ENCODE data around the gene GSK3B. TPM values are rescaled to one million over a fixed set of nuclear protein-coding genes. Genes with fewer than 3 reads are reported as not detected.
A peak's percentile ranks its signal among the peaks of the same experiment; 100 is the strongest.

The GSK3B gene
- total and polyA plus RNA-seq, 12 donors = 7.5 to 57.1 (median 46.1) TPM

GRCh38 chr3:119858957-119859356 is 235.3 kb downstream of the GSK3B start:
- H3K4me3 ChIP-seq = no peak overlapping the region
- intact Hi-C loops (cut with DNase I) = no loop called here
- peaks cover 0 to 67% (median 28%) of the 10 kb centered on the region in 9 donors for H3K36me3 ChIP-seq
- peaks cover 0 to 21% (median 0%) of the 10 kb centered on the region in 11 donors for H3K9me3 ChIP-seq
- no peak for TF ChIP-seq CTCF (IDR thresholded peaks at IDR 0.05)
- DNase-seq (no peak), ATAC-seq (no peak)
- H3K27ac ChIP-seq = no peak overlapping the region
- WGBS, 2 donors = 94 to 95% methylated on average over 2 of the region's 2 CpGs
- H3K27me3 ChIP-seq = no peaks in the 10 kb centered on the region
- peaks cover 0 to 13% (median 4%) of the 10 kb centered on the region in 9 donors for H3K4me1 ChIP-seq

- DNase-seq (no peak), ATAC-seq (no peak)
- no peak overlapping the region for H3K4me3 ChIP-seq
- peaks cover 0 to 52% (median 14%) of the 10 kb centered on the region in 9 donors for H3K36me3 ChIP-seq
- H3K27ac ChIP-seq = no peak overlapping the region
- intact Hi-C loops (cut with DNase I) = no loop called here
- no peak for TF ChIP-seq CTCF (IDR thresholded peaks at IDR 0.05)
- H3K9me3 ChIP-seq = peaks cover 0 to 21% (median 0%) of the 10 kb centered on the region in 11 donors
- WGBS, 2 donors = 95% methylated on average over 3 of the region's 3 CpGs
- H3K27me3 ChIP-seq = no peaks in the 10 kb centered on the region
- peaks cover 0 to 13% (median 4%) of the 10 kb centered on the region in 9 donors for H3K4me1 ChIP-seq
Observed at GRCh38 chr3:119856695-119857094, 237.6 kb downstream of the GSK3B start.

- 85 to 90% methylated on average over 2 of the region's 2 CpGs for WGBS, 2 donors
- Histone ChIP-seq H3K27me3 (no peaks in the 10 kb centered on the region), H3K36me3 (peaks cover 0 to 24% (median 0%) of the 10 kb centered on the region in 9 donors), H3K4me3 (no peak overlapping the region), H3K9me3 (peaks cover 0 to 26% (median 0%) of the 10 kb centered on the region in 11 donors), H3K27ac (no peak overlapping the region), H3K4me1 (peaks cover 0 to 14% (median 0%) of the 10 kb centered on the region in 9 donors)
- no peak for TF ChIP-seq CTCF (IDR thresholded peaks at IDR 0.05)
- ATAC-seq (no peak), DNase-seq (no peak)
- intact Hi-C loops (cut with DNase I) = no loop called here
Observed at GRCh38 chr3:119849126-119849525, 245.1 kb downstream of the GSK3B start.

GRCh38 chr3:119841808-119842471 is 252.3 kb downstream of the GSK3B start:
- no peak for TF ChIP-seq CTCF (IDR thresholded peaks at IDR 0.05)

More at GRCh38 chr3:119841808-119842471, 252.3 kb downstream of the GSK3B start:
- H3K27ac ChIP-seq = peak overlapping the region in 7 of 10 donors; percentile 16 to 67 (median 43)
- H3K27me3 ChIP-seq = no peaks in the 10 kb centered on the region
- intact Hi-C loops (cut with DNase I) = no loop called here
- WGBS, 2 donors = 28 to 36% methylated on average over 2 of the region's 2 CpGs
- H3K9me3 ChIP-seq = peaks cover 0 to 25% (median 0%) of the 10 kb centered on the region in 11 donors
- H3K4me3 ChIP-seq = no peak overlapping the region
- H3K4me1 ChIP-seq = peaks cover 0 to 26% (median 14%) of the 10 kb centered on the region in 9 donors
- ATAC-seq (peak in 4 of 8 donors; percentile 42 to 75 (median 50)), DNase-seq (no peak)
- H3K36me3 ChIP-seq = peaks cover 0 to 44% (median 0%) of the 10 kb centered on the region in 9 donors

Data from heart right ventricle (tissue), 16 donors.